ENCODE data around the gene CDKAL1.

DNA sequence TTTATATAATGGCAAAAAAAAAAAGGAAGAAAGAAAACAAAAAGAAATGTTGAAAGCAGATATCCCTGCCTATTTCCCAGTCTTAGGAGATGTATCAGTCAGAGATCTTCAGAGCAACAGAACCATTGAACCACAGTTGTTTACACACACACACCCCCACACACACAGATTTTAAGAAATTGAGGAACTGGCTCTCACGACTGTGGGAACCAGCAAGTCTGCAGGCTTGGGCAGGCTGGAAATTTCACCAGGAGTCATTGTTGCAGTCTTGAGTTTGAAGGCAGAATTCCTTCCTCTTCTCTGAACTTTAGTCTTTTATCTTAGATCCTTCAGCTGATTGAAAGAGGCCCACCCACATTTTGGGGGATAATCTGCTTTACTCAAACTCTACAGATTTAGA lies 380.9 kb downstream of the CDKAL1 start:
- no peak for TF ChIP-seq POLR2A (IDR thresholded peaks at IDR 0.05; ENCODE audit: low read depth, low read length)
- TF ChIP-seq POLR2AphosphoS5 (IDR thresholded peaks at IDR 0.05; ENCODE audit: low read depth, low read length), result no peak
- TF ChIP-seq TAF1 (IDR thresholded peaks at IDR 0.05; ENCODE audit: low read depth, low read length), result no peak
- peak; percentile 55 for TF ChIP-seq SPI1 (IDR thresholded peaks at IDR 0.05; ENCODE audit: low read depth, low read length)
